MM.1S (cell line): ENCODE measurements around the gene PPP2R3B.

ENCODE experiments used
- DNase-seq: peaks from one replicate; pipeline ENCODE4 v3.0.0-alpha.2; 2015
- H2AFZ ChIP-seq: fragments of 300-600 bp; sonication (generic); 2 replicates; pipeline ENCODE4 v1.6.0; 2016; ENCODE audit warnings: antibody characterized with exemption, low read length
- H3F3A ChIP-seq: fragments of 300-600 bp; sonication (generic); 2 replicates; pipeline ENCODE4 v1.6.1; 2016; ENCODE audit warnings: mild to moderate bottlenecking, antibody characterized with exemption, low read length, moderate library complexity, mixed read lengths; ENCODE audit not compliant: insufficient read depth
- H3K27ac ChIP-seq: fragments of 300-600 bp; sonication (generic); 2 replicates; pipeline ENCODE4 v1.5.1; 2016; ENCODE audit warnings: mild to moderate bottlenecking, low read length
- H3K27me3 ChIP-seq: fragments of 300-600 bp; sonication (generic); replicated peaks from 2 replicates; pipeline ENCODE4 v1.6.0; 2016; ENCODE audit warnings: low read length; ENCODE audit not compliant: insufficient read depth
- H3K36me3 ChIP-seq: fragments of 300-600 bp; sonication (generic); replicated peaks from 2 replicates; pipeline ENCODE4 v1.6.1; 2016; ENCODE audit warnings: mild to moderate bottlenecking, low read length, mixed read lengths; ENCODE audit not compliant: insufficient read depth
- H3K4me1 ChIP-seq: fragments of 300-600 bp; sonication (generic); 2 replicates; pipeline ENCODE4 v1.6.1; 2016; ENCODE audit warnings: low read length, mixed read lengths
- H3K4me2 ChIP-seq: fragments of 300-600 bp; sonication (generic); 2 replicates; pipeline ENCODE4 v1.6.0; 2016; ENCODE audit warnings: low read depth, low read length
- H3K4me3 ChIP-seq: fragments of 300-600 bp; sonication (generic); 2 replicates; pipeline ENCODE4 v1.5.1; 2016; ENCODE audit warnings: low read length, mixed read lengths
- H3K79me2 ChIP-seq: fragments of 300-600 bp; sonication (generic); 2 replicates; pipeline ENCODE4 v1.6.1; 2016; ENCODE audit warnings: mixed run types, low read length, mixed read lengths
- H3K9ac ChIP-seq: fragments of 300-600 bp; sonication (generic); 2 replicates; pipeline ENCODE4 v1.6.1; 2016; ENCODE audit warnings: low read length, mixed read lengths
- H3K9me2 ChIP-seq: fragments of 300-600 bp; sonication (generic); replicated peaks from 2 replicates; pipeline ENCODE4 v1.6.1; 2016; ENCODE audit warnings: mild to moderate bottlenecking, low read length, mixed read lengths; ENCODE audit not compliant: insufficient read depth
- H3K9me3 ChIP-seq: fragments of 300-600 bp; sonication (generic); replicated peaks from 2 replicates; pipeline ENCODE4 v1.6.1; 2016; ENCODE audit warnings: mild to moderate bottlenecking, low read length, mixed read lengths; ENCODE audit not compliant: insufficient read depth
- H4K20me1 ChIP-seq: fragments of 300-600 bp; sonication (generic); 2 replicates; pipeline ENCODE4 v1.6.1; 2016; ENCODE audit warnings: mild to moderate bottlenecking, low read length, moderate library complexity, mixed read lengths; ENCODE audit not compliant: insufficient read depth
- EZH2 ChIP-seq: fragments of 300-600 bp; sonication (generic); optimal IDR thresholded peaks from 2 replicates; pipeline ENCODE3; 2017; ENCODE audit warnings: low read depth, mild to moderate bottlenecking, antibody characterized with exemption, low read length, mixed read lengths
- EZH2phosphoT487 ChIP-seq: fragments of 300-600 bp; sonication (generic); IDR thresholded peaks from 2 replicates; pipeline ENCODE4 v1.6.1; 2018; ENCODE audit warnings: antibody characterized with exemption, low read length
- TF ChIP-seq, protein P1 (sequence below): fragments of 300-600 bp; sonication (generic); IDR thresholded peaks from 2 replicates; pipeline ENCODE4 v1.5.1; 2016; ENCODE audit warnings: antibody characterized with exemption, low read length, mixed read lengths

PPP2R3B gene

DNA sequence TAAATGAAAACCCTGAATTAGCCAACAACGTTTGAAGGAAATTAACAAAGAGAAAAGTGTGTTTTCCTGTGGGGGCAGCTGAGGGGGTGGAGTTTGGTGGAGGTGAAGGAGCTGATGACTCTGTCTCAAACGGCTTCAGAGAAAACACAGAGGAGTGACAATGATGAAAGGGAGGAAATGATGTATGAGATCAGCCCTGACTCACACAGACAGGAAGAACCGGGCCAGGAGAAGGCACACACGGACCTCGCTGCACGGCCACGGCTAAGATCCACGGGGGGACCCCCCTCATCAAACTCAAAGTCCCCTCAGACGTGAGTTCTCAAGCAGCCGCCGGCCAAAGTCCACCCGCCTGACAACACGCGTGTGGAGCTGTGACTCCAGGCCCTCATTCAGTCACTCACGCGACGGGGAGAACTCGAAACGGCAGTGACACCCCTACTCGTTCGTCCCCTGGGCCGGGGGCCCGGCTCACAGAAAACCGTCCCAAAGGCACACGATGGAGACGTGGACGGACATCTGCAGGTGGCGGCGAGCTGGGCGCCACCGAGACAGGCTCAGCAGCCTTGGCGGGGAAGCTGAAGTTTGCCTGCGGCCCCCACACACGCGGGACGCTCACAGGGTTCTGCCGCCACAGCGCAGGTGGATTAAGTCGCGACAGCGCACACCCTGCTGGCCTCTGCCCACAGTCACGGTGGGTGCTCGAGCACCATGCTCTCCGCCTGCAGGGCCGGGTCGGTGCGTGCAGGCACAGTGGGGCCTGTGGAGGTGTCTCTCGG is 28.8 kb downstream of the PPP2R3B start:
- no peaks in the 10 kb centered on the region for H3K36me3 ChIP-seq
- H4K20me1 ChIP-seq = no peaks in the 10 kb centered on the region
- H2AFZ ChIP-seq = no peak overlapping the region
- H3K79me2 ChIP-seq = no peaks in the 10 kb centered on the region
- H3K9me2 ChIP-seq = no peaks in the 10 kb centered on the region
- H3K27ac ChIP-seq = no peak overlapping the region
- no peaks in the 10 kb centered on the region for H3K4me1 ChIP-seq
- no peaks in the 10 kb centered on the region for H3F3A ChIP-seq
- no peak for DNase-seq
- TF ChIP-seq EZH2phosphoT487 (no peak), EZH2 (no peak)
- TF ChIP-seq, protein P1, sequence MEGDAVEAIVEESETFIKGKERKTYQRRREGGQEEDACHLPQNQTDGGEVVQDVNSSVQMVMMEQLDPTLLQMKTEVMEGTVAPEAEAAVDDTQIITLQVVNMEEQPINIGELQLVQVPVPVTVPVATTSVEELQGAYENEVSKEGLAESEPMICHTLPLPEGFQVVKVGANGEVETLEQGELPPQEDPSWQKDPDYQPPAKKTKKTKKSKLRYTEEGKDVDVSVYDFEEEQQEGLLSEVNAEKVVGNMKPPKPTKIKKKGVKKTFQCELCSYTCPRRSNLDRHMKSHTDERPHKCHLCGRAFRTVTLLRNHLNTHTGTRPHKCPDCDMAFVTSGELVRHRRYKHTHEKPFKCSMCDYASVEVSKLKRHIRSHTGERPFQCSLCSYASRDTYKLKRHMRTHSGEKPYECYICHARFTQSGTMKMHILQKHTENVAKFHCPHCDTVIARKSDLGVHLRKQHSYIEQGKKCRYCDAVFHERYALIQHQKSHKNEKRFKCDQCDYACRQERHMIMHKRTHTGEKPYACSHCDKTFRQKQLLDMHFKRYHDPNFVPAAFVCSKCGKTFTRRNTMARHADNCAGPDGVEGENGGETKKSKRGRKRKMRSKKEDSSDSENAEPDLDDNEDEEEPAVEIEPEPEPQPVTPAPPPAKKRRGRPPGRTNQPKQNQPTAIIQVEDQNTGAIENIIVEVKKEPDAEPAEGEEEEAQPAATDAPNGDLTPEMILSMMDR = no peak
- no peaks in the 10 kb centered on the region for H3K27me3 ChIP-seq
- no peak overlapping the region for H3K4me2 ChIP-seq
- no peaks in the 10 kb centered on the region for H3K9me3 ChIP-seq
- H3K9ac ChIP-seq = no peak overlapping the region
- no peak overlapping the region for H3K4me3 ChIP-seq

DNA sequence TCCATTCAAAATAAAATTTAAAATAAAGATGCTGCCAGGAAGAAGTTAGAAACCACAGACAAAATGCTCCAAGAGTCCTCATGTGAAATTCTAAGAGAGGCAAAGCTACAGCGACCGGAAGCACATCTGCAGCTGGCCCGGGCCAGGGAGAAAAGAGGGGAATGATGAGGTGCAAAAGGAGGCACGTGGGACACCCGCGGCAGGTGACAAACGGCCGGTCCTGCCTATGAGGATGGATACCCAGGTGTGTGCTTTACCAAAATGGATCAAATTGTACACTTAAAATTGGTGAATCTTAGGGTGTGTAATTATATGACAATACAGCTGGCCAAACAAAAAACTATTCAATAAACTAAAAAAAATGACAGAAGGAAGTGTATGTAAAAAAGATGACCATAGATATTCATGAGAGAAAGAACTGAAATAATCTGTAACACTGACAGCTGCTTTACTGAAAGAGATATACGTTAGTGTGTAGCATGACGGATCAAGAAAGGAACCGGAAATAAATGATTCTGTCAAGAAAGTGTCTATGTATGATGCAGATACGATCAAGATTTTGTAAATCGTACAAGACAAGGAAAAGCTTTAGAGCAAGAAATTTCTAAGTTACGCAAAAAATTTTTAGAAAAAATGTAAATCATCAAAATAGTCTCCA is 29.5 kb downstream of the PPP2R3B start:
- Histone ChIP-seq H3K9me3 (no peaks in the 10 kb centered on the region), H3K9me2 (no peaks in the 10 kb centered on the region), H3K4me1 (no peaks in the 10 kb centered on the region), H2AFZ (no peak overlapping the region), H4K20me1 (no peaks in the 10 kb centered on the region), H3K27ac (no peak overlapping the region), H3K36me3 (no peaks in the 10 kb centered on the region), H3K27me3 (no peaks in the 10 kb centered on the region), H3K9ac (no peak overlapping the region), H3K4me3 (no peak overlapping the region), H3F3A (no peaks in the 10 kb centered on the region), H3K79me2 (no peaks in the 10 kb centered on the region), H3K4me2 (no peak overlapping the region)
- DNase-seq = no peak
- TF ChIP-seq EZH2 (no peak), EZH2phosphoT487 (no peak)
- TF ChIP-seq, protein P1 = no peak

DNA sequence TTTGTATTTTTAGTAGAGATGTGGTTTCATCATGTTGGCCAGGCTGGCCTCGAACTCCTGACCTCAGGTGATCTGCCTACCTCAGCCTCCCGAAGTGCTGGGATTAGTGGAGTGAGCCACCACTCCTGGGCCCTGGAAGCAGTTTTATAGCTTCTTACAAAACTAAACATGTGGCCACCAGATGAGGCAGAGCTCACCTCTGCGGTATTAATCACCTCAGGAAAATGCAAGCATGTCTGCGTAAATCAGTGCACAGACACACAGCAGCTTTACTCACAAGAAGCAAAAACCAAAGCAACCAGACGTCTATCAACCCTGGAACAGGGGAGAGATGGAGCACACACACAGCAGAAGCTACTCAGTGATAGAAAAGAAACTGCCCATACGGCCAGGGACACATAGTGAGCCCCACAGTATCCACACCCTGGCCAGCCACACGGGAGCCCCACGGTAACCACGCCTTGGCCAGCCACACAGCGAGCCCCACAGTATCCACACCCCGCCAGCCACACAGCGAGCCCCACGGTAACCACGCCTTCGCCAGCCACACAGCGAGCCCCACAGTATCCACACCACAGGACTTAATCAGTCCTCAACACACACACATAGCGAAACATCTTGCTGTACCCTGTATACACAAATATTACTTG is 30.2 kb downstream of the PPP2R3B start:
- H3K9me3 ChIP-seq = no peaks in the 10 kb centered on the region
- no peak overlapping the region for H3K27ac ChIP-seq
- H3K9me2 ChIP-seq = no peaks in the 10 kb centered on the region
- no peaks in the 10 kb centered on the region for H3K4me1 ChIP-seq
- no peak overlapping the region for H2AFZ ChIP-seq
- H3K4me3 ChIP-seq = no peak overlapping the region
- H3K79me2 ChIP-seq = no peaks in the 10 kb centered on the region
- H4K20me1 ChIP-seq = no peaks in the 10 kb centered on the region
- no peak overlapping the region for H3K9ac ChIP-seq
- no peaks in the 10 kb centered on the region for H3K27me3 ChIP-seq
- no peaks in the 10 kb centered on the region for H3K36me3 ChIP-seq
- DNase-seq = no peak
- no peak for TF ChIP-seq EZH2phosphoT487
- no peak for TF ChIP-seq EZH2
- TF ChIP-seq, protein P1 = no peak
- no peak overlapping the region for H3K4me2 ChIP-seq
- H3F3A ChIP-seq = no peaks in the 10 kb centered on the region
